Right lung (tissue), 5 donors: ENCODE measurements around the gene RPF1. TPM values are rescaled to one million over a fixed set of nuclear protein-coding genes. Genes with fewer than 3 reads are reported as not detected.
"Not testable (repeated sequence)": the region's sequence is repeated elsewhere in the genome, so short reads cannot be mapped to it uniquely, and the experiment has no call there.

Experiments
- DNase-seq, 2 donors: peaks; one replicate each; pipeline ENCODE4 v3.0.0-alpha.2; 2013
- polyA plus RNA-seq, 5 donors: library from polyadenylated mRNA; unstranded; fragments of 120-200 nt; gene quantifications; one replicate each; pipeline versions ENCODE4 v1.2.1 to v1.2.3, GENCODE V29; 2013; ENCODE audit warnings: inconsistent platforms in 1 of 5, low replicate concordance in 1 of 5; ENCODE audit not compliant: insufficient read length in 5 of 5, insufficient read depth in 1 of 5

The RPF1 gene
- polyA plus RNA-seq, 5 donors: 33.7 to 46.6 (median 38.2) TPM

- no peak for DNase-seq
These were observed 9.0 kb downstream of the RPF1 start for GRCh38 chr1:84488107-84488506.

- DNase-seq: no peak
These were observed 10.7 kb downstream of the RPF1 start for GRCh38 chr1:84489766-84490165.

GRCh38 chr1:84492726-84493125, 13.7 kb downstream of the RPF1 start:
- DNase-seq: no peak

- DNase-seq: no peak
These were observed 14.7 kb downstream of the RPF1 start for GRCh38 chr1:84493747-84494146.

GRCh38 chr1:84496498-84496897, 17.4 kb downstream of the RPF1 start:
- DNase-seq: no peak

- no peak for DNase-seq
These were observed 18.7 kb downstream of the RPF1 start for GRCh38 chr1:84497631-84498275.

DNA sequence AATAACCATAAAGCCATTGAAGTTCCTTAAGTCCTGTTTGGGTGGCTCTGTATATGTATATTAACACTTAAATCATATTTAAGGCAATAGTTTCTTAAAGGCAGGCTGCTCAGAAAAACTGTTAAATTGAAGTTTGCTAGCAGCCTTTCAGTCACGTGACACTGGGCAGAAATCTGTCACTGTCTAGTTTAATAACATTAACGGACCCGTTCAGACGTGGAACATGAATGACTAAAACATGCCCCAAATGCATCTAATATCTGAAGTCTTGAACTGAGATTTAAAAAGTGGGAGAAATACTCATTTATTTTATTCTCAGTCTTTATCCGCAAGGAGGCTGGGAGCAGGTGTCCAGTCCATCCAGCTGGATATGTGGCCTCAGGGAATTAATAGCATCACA, 23.9 kb downstream of the RPF1 start:
- no peak for DNase-seq

DNA sequence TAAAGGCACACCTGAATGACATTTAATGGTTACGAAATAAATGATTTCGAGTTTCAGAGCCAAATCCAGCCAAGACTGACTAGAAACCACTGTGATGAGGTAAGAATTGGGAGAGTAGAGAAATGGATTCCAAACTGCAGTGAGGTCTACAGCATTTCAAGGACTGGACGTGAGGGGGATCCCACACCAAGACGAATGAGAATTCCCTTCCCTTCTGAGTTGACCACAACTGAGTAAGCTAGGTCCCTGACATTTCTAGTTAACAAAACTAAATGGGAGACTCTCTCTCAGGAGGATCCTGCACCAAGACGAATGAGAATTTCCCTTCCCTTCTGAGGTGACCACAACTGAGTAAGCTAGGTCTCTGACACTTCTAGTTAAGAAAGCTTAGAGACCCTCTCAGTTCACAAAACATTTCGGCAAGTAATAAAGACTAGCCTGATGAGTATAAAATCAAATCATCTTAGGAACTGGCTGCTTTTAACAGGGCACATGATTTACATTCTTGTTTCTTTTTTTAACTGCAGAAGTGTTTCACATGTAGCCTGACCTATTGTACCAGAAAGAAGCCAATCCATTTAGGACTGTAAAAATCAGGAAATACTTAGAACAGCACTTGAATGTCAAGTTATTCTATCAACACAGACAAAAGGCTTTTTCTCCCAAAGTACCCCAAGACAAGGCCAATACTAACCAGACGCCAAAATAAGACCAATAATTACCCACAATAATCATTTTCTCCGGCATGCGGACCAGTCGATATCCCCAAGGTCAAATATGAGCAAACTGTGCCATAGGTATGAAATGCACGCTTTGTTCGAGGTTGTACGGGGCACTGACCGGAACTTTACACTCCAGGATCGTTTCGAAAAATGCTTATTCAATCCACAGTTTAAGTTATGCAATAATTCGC, 25.8 kb downstream of the RPF1 start:
- DNase-seq: peak in 1 of 2 donors; percentile 16

- DNase-seq: no peak
These were observed 26.5 kb downstream of the RPF1 start for GRCh38 chr1:84505493-84506001.

- DNase-seq: peak; percentile 98
These were observed 27.1 kb downstream of the RPF1 start, which contains the start of the genes GNG5 and SPATA1 for GRCh38 chr1:84506002-84506728. Gene GNG5 (minus strand): TSS chr1:84506581. CDS start chr1:84506091, 490 bp downstream. Gene SPATA1 (plus strand): TSS chr1:84506386. CDS start chr1:84516360, 9,974 bp downstream.

DNA sequence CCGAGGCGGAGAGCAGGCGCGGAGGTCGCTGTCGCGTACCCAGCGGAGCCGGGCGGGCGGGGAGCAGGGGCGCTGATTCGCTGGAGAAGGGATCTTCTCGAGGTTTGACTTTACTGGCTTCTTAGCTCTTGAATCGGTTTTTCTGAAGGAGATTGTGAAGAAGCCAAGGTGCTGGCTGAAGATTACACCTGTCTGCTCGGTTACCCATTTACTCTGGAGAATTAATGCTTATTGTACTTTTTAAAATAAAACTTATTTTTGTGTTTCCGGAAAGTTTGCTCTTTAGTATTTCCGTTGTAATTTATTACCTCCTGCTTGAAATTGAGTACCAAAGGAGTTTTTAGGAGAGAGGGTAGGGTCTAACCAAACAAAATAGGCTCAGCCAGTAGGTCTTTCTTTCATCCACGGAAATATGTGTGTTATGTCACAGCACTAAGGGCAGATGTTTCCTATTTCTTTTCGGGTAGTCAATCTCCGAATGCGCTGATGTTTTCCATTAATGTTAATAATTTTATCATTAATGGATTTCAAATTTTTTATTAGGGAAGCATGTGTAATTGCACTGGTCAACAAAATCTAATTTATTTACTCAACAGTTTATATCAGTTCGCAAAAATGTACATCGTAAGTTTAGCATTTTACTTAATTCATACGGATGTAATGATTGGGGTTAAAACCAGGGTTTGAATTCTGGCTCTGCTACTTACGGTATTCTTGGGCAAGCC, 27.8 kb downstream of the RPF1 start:
- peak in 1 of 2 donors; percentile 8 for DNase-seq

- DNase-seq: not testable (repeated sequence)
These were observed 28.8 kb downstream of the RPF1 start for GRCh38 chr1:84507887-84508286.

GRCh38 chr1:84508510-84508909, 29.4 kb downstream of the RPF1 start:
- DNase-seq: no peak

DNA sequence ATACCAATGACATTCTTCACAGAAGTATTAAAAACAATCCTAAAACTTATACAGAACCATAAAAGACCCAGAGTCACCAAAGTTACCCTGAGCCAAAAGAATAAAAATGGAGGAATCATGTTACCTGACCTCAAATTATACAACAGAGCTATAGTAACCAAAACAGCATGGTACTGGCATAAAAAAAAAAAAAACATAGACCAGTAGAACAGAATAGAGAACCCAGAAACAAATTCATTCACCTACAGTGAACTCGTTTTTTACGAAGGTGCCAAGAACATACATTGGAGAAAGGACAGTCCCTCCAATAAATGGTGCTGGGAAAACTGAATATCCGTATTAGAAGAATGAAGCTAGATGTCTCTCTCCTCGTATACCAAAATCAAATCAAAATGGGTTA, 30.0 kb downstream of the RPF1 start:
- no peak for DNase-seq

- DNase-seq: no peak
These were observed 31.1 kb downstream of the RPF1 start for GRCh38 chr1:84510165-84510564.

GRCh38 chr1:84510668-84511067, 31.6 kb downstream of the RPF1 start:
- DNase-seq: no peak

GRCh38 chr1:84524590-84524989, 45.5 kb downstream of the RPF1 start:
- no peak for DNase-seq

DNA sequence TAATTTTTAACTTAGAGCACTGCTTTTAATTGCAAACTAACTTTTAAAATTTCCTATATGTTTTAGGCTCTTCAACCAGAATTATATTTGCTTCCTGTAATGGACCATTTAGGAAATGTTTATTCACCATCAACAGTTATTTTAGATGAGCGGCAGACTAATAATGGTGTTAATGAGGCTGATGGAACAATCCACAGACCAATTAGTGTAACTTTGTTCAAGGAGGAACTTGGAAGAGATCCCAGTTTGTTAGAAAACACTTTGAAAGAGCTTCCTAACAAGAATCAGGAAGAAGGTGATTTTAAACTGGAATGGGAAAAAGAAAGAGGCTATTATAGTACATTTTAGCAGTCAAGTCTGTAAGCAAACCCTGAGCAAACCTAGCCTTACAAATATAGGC, 46.7 kb downstream of the RPF1 start:
- no peak for DNase-seq

DNA sequence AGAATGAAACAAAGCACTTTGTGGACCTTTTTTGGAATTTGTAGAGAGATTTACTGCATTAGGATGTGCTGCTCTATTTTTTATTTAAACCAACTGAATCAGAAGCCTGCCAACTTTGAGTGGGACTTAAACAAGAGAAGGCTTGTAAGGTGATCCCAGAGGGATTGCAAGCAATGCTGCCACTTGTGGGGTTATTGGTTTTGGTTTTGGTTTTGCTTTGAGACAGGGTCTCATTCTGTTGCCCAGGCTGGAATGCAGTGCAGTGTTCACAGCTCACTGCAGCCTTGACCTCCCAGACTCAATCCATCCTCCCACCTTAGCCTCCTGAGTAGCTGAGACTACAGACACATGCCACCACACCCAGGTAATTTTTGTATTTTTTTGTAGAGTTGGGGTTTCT, 59.5 kb downstream of the RPF1 start:
- no peak for DNase-seq

GRCh38 chr1:84539972-84540371, 60.9 kb downstream of the RPF1 start:
- DNase-seq: no peak

DNA sequence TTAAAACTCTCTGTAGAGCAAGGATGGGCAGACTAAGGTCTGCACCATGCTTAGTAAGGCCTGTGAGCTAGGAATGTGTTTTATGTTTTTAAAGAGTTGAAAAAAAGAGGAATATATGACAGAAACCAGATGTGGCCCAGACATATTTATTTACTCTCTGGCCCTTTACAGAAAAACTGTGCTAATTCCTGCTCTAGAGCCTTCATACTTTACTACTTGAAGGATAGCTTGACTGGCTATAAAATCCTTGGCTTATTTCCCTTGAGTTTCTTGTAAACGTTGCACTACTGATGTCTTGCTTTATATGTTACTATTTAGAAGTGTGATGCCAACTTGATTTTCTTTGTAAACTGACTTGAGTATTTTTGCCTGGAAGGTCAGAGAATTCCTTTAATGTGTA, 61.7 kb downstream of the RPF1 start:
- DNase-seq: no peak
